GM19467 (cell line): Measurements from ENCODE around the gene UGT8.

ENCODE experiments used
- ATAC-seq: cut with Tn5 transposase; IDR thresholded peaks from one replicate; pipeline ENCODE4 v1.9.1; 2021; ENCODE audit warnings: mild to moderate bottlenecking, moderate library complexity; ENCODE audit not compliant: unreplicated experiment

UGT8 gene

DNA sequence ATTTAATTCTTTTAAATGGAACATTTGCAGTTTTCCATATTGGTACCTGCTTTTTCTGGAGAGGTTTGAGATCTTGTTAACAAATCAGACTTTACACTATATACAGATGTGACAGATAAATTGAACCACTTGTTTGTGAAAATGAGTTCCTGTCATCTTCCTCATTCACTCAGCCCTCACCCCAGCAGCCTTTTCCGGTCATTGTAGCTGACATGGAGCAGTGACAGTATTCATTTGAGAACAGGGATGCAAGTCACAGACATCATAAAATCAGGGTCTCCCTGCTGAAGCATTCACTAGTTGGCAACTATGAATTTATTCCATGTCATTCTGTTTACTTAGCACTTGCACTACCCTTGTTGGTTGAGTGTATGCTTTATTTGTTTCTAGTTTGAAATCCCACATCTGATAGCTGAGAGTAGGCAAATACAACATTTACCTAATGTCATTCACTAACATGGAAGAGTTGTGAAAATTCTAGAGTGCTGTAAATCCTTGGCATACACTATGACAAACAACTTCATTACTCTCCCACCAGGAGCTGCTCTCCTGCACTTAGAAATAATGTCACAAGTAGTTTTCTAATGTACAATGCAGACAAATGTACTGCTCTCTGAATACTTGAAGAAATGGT, 78.9 kb downstream of the UGT8 start:
- ATAC-seq: no peak

DNA sequence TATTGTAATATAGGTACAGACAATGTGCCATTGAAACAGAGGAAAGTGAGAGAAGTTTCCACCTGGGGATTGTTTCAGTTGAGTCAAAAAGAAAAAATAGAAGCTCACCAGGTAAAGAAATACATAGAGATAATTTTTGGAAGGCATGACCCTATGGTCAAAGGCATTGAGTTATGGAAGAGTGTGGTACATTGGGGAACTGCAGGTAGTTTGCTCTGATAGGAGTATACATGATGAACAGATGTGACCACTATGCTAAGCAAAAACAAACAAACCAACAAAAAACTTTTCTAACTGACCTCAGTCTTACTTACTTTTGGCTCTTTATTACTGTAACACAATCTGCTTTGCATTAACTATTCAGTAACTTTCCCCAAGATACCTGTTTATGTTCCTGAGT, 85.9 kb downstream of the UGT8 start:
- no peak for ATAC-seq

DNA sequence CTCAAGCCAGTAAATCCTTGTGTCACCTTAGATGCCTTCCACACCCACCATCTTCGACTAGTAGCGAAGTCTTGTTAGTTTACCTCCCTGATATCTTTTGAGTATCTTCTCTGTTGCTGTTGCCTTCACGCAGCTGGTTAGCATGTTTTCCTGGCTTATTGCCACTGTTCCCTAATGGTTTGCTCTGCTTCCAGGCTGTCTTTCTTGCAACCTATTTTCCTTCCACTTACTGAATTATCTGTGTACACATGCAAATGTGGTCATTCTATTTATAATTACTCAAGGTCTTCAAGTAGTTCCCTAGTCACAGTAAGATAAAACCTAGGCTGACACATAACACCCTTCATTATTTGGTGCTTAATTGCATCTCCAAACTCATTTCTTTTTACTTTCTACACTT, 89.5 kb downstream of the UGT8 start:
- no peak for ATAC-seq

DNA sequence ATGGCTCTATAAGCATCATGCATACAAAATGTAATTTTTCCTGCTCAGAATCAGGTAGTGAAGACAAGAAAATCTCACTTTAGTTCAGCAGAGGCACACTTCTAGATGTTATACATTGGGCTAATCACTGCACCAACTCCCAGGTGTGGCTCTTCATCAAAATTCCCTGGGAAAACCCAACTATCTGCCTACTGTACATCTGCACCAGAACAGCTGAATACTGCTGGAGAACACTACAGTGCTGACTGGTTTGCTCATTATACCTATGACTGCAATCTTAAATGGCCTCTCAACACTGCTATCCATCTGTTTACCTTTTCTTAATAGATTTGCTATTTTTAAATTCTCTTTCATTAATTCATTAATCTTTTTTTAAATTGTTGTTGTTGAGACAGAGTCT, 92.0 kb downstream of the UGT8 start:
- no peak for ATAC-seq

DNA sequence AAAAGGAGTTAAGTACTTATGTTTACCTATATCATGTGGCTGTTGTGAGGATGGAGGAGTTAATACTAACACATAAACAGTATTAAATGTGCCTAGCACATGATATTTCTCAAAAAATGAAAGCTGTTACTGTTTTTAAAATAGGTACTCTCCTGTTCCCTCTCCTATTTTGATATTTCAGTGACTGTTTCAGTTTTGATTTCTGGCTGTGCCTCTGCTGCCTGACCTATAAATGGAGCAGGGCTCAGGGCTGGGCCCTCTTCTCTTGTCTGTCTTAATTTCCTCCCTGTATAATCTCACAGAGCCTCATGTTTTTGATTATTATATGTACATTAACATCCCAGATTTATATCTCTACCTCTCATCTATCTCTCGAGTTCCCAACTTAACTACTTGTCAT, 93.3 kb downstream of the UGT8 start:
- peak; percentile 85 for ATAC-seq

GRCh38 chr4:114692958-114693357, 94.4 kb downstream of the UGT8 start:
- no peak for ATAC-seq

DNA sequence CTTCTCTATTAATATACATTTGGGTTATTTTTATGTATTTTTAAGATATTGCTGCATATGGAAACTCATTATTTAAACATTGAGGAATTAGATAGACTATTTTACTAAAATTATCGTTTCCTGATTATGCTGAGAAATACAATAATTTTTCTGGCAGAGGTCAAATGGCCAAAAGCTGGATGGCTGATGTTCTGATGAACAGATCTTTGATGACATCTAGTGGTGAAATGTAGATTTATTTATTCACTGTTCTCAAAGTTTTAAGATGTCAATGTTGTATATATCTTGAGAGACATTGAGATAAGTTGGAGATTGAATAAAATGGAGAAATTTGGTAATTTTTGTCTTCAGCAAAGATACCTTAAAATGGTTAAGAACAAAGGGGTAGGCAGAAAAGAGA, 96.2 kb downstream of the UGT8 start:
- ATAC-seq: no peak

DNA sequence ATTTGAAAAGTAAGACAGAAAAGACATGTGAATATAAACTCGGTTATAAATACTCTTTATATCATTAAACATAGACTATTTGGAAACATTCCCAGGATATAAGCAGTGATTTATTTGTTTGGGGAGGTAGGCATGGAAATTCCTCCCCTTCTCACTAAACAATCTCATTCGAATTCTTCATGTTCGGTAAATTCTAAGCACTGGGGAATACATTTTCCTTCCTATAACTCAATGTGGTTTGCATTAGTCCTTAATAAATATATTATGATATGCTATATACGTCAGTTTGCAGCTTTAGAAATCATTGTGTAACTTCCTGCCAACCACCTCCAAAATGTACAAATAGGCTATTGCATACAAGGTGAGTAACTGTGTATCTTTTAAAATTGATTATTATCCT, 99.6 kb downstream of the UGT8 start:
- no peak for ATAC-seq

DNA sequence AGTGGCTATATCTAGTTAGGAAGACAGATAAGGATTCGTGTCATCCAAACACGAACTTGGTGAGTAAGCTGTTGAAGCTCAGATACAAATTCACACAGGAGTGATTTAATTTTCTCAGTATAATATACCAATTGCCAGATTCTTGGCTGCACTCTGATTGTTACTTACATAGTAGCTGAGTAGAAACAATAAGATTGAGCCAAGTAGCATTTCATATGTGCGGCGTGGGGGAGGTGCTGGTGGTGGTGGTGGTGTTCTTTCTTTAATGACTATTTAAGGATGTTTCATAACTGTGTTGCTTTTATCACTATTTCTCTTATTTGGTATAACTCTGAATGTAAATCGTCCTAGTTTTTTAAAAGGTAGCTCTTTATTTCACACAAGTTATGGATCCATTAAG, 102.9 kb downstream of the UGT8 start:
- no peak for ATAC-seq

DNA sequence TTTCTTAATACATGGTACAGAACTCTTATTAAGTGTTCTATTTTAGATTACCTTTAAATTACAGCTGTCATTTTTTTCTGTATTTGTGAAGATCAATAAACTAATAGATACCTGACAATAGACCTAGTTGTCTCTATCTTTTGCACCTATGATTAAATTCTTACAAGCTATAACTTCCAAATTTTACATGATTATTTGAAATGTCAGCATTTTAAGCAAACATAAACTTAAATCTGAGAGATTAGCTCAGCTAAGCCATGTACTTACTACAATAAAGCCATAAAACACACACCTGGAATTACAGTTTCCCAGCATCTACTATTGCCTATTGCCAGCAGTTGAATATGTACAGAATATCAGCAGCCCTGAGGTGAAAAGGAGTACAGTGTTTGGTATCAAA, 118.8 kb downstream of the UGT8 start:
- no peak for ATAC-seq

- ATAC-seq: no peak
Measured at GRCh38 chr4:114725066-114725465, 126.5 kb downstream of the UGT8 start.

DNA sequence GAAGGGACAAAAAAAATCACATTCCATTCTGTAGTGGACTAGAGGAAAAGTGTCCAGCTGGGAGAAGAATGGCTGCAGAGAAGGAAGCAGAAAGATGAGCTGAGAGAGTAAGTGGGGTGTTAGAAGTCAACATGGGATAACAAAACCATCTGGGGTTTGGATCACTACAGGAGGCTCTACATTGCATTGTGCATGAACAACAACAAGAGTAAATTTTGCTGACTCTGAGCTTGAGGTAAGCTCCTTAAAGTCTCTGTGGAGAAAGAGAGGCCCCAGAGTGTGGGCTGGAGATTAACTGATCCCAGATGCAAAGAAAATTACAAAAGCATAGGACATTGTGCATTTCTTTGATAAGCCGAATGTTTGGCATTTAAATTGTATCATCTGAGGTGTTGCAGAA, 128.9 kb downstream of the UGT8 start:
- ATAC-seq: no peak
